Right atrium auricular region (tissue), 2 donors: ENCODE data around the gene ZNF385D. TPM values are rescaled to one million over a fixed set of nuclear protein-coding genes. Genes with fewer than 3 reads are reported as not detected.

Experiments
- DNase-seq: peaks from one replicate; pipeline ENCODE4 v3.0.0-alpha.2; 2019; ENCODE audit warnings: low spot score
- H3K27ac ChIP-seq, 2 donors: fragments of 200-600 bp; sonication (generic); 1 replicate in 1 of 2; 2 replicates in 1 of 2; pipeline ENCODE4 v1.5.1; 2016 to 2019
- H3K27me3 ChIP-seq, 2 donors: fragments of 200-600 bp; sonication (generic); one replicate each; pipeline versions ENCODE4 v1.5.1 to v1.6.0; 2017 to 2019
- H3K36me3 ChIP-seq: fragments of 200-600 bp; sonication (generic); one replicate; pipeline ENCODE4 v1.5.1; 2016
- H3K4me1 ChIP-seq, 2 donors: fragments of 200-600 bp; sonication (generic); one replicate each; pipeline versions ENCODE4 v1.5.1 to v1.6.0; 2017 to 2019
- H3K4me3 ChIP-seq, 2 donors: fragments of 200-600 bp; sonication (generic); 1 replicate in 1 of 2; 2 replicates in 1 of 2; pipeline ENCODE4 v1.5.1; 2017 to 2019; ENCODE audit warnings: mild to moderate bottlenecking in 1 of 2, moderate library complexity in 1 of 2
- H3K9me3 ChIP-seq, 2 donors: fragments of 200-600 bp; sonication (generic); one replicate each; pipeline ENCODE4 v1.5.1; 2019
- CTCF ChIP-seq, 2 donors: fragments of 200-600 bp; sonication (generic); IDR thresholded peaks; one replicate each; pipeline ENCODE4 v1.5.1; 2019; ENCODE audit warnings: antibody characterized with exemption in 2 of 2
- total RNA-seq, 2 donors: library from RNA; depleted of rRNA; stranded (reverse); fragments of >200 nt; gene quantifications; one replicate each; pipeline ENCODE4 v1.1.0, GENCODE V29; 2016

Gene ZNF385D
- total RNA-seq, 2 donors from 2014 or later = 0.59 to 1.1 TPM

GRCh38 chr3:21642433-21642832 is 108.6 kb downstream of the ZNF385D start:
- H3K4me1 ChIP-seq = peaks cover 0 to 34% of the 10 kb centered on the region in 2 donors
- no peak overlapping the region for H3K4me3 ChIP-seq
- TF ChIP-seq CTCF (IDR thresholded peaks at IDR 0.05) = no peak
- no peaks in the 10 kb centered on the region for H3K36me3 ChIP-seq
- H3K27ac ChIP-seq = no peak overlapping the region
- DNase-seq = no peak
- H3K27me3 ChIP-seq = no peaks in the 10 kb centered on the region
- H3K9me3 ChIP-seq = no peaks in the 10 kb centered on the region

DNA sequence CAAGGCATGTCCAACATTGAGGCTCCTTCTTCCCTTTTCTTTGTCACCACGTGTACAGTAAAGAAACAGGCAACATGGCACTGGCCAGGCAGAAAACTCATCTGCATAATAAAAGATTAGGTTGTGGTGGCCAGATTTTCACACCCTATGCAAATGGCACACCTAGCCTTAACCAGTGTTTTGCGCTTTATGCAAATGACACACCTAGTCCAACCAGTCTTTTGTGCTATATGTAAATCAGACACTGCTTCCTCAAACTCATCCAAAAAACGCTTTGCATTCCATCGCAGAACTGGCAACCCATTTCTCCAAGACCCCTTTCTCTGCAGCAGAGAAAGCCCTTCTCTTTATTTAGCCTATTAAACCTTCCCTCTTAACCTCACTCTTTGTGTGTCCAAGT is 109.1 kb downstream of the ZNF385D start:
- no peak for TF ChIP-seq CTCF (IDR thresholded peaks at IDR 0.05)
- no peaks in the 10 kb centered on the region for H3K27me3 ChIP-seq
- H3K4me3 ChIP-seq = no peak overlapping the region
- peaks cover 0 to 34% of the 10 kb centered on the region in 2 donors for H3K4me1 ChIP-seq
- H3K9me3 ChIP-seq = no peaks in the 10 kb centered on the region
- no peaks in the 10 kb centered on the region for H3K36me3 ChIP-seq
- DNase-seq = no peak
- no peak overlapping the region for H3K27ac ChIP-seq

- no peaks in the 10 kb centered on the region for H3K27me3 ChIP-seq
- no peak for TF ChIP-seq CTCF (IDR thresholded peaks at IDR 0.05)
- H3K27ac ChIP-seq = no peak overlapping the region
These were observed 112.5 kb downstream of the ZNF385D start for GRCh38 chr3:21638488-21638887.

DNA sequence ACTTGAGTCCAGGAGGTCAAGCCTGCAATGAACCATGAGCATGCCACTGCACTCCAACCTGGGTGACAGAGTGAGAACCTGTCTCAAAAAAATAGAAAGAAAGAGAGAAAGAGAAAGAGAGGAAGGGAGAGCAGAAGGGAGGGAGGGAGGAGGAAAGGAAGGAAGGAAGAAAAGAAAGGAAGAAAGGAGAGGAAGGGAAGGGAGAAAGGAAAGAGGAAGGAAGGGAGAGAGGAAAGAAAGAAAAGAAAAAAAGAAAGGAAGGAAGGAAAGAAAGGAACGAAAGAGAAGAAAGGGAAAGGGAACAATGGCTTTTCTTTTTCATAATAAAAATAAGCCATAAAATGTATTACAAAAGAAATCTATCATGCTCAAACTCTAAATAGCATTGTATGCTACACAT is 116.9 kb downstream of the ZNF385D start:
- H3K4me1 ChIP-seq = no peaks in the 10 kb centered on the region
- no peak for DNase-seq
- TF ChIP-seq CTCF (IDR thresholded peaks at IDR 0.05) = no peak
- no peak overlapping the region for H3K4me3 ChIP-seq
- no peaks in the 10 kb centered on the region for H3K9me3 ChIP-seq
- no peaks in the 10 kb centered on the region for H3K36me3 ChIP-seq
- H3K27ac ChIP-seq = no peak overlapping the region
- H3K27me3 ChIP-seq = no peaks in the 10 kb centered on the region

More at GRCh38 chr3:21638488-21638887, 112.5 kb downstream of the ZNF385D start:
- no peak overlapping the region for H3K4me3 ChIP-seq
- no peaks in the 10 kb centered on the region for H3K36me3 ChIP-seq
- no peak for DNase-seq
- H3K9me3 ChIP-seq = no peaks in the 10 kb centered on the region
- peaks cover 0 to 5% of the 10 kb centered on the region in 2 donors for H3K4me1 ChIP-seq

- H3K36me3 ChIP-seq = no peaks in the 10 kb centered on the region
- no peak for DNase-seq
- no peaks in the 10 kb centered on the region for H3K27me3 ChIP-seq
- H3K27ac ChIP-seq = no peak overlapping the region
- no peak for TF ChIP-seq CTCF (IDR thresholded peaks at IDR 0.05)
- no peaks in the 10 kb centered on the region for H3K4me1 ChIP-seq
- H3K4me3 ChIP-seq = no peak overlapping the region
- H3K9me3 ChIP-seq = no peaks in the 10 kb centered on the region
These were observed 126.5 kb downstream of the ZNF385D start for GRCh38 chr3:21624524-21624923.

DNA sequence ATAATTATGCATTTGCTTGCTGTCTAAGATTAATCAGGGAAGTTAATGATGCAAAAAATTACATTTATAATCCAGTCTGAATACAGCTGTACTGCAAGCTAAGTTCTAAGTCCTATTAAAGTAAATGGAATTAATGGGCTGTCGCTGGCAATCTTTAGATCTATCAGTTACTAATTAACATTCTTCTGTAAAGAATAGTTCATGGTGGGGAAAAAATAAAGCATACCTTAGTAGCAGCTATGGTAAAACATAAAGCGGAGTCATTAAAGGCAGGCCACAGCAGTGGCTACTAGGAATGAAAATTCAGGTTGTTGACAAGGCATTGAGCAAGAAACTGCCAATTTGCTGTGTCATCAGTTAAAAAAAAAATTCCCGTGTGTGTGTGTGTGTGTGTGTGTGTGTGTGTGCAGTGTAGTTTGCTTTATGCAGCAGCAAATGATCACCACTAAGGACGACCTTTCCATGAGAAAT is 129.8 kb downstream of the ZNF385D start:
- Histone ChIP-seq H3K27ac (no peak overlapping the region), H3K9me3 (no peaks in the 10 kb centered on the region), H3K4me1 (no peaks in the 10 kb centered on the region), H3K36me3 (no peaks in the 10 kb centered on the region), H3K27me3 (no peaks in the 10 kb centered on the region), H3K4me3 (no peak overlapping the region)
- TF ChIP-seq CTCF (IDR thresholded peaks at IDR 0.05) = no peak
- no peak for DNase-seq
